ENCODE measurements around the gene NLK. TPM values are rescaled to one million over a fixed set of nuclear protein-coding genes. Genes with fewer than 3 reads are reported as not detected.

Gene NLK
- total RNA-seq, 1 experiment from 2014 or later: 12.8 TPM

DNA sequence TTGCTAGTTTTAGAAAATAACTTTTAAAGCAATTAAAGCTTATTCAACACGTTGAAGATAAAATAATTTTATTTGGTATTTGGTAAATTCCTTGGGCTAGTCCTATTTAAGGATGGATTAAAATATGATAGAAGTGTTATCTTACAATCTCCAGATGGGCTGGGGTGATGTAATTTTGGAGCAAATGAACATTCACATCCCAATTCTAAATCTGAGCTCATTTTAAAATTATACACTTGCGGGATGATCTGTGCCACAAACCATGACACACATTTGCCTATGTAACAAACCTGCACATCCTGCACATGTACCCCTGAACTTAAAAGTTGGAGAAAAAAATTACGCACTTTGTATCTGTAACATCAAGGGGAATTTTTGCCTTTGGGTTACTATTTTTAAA is 31.5 kb downstream of the NLK start:
- H3K4me2 ChIP-seq (ENCODE audit: low read length): no peak overlapping the region
- ATAC-seq (no peak), DNase-seq (ENCODE audit: low read depth, low spot score) (no peak)
- no peaks in the 10 kb centered on the region for H3K36me3 ChIP-seq (ENCODE audit: control insufficient read depth in 1 of 2, insufficient read depth in 2 of 2, low read length in 2 of 2)
- CTCF ChIA-PET: no interaction called here
- peaks cover 59% of the 10 kb centered on the region for H3K79me2 ChIP-seq (ENCODE audit: insufficient read depth, low read length)
- RAD21 ChIA-PET (ENCODE audit: low non-redundant PET in 1 of 2, low total read pairs in 2 of 2, uncharacterized antibody in 2 of 2, unreplicated experiment in 2 of 2): no interaction called here
- no peak overlapping the region for H3K4me3 ChIP-seq (replicated peaks in 1 of 2; ENCODE audit: low read depth in 1 of 2, low read length in 2 of 2)
- H3K9ac ChIP-seq (ENCODE audit: low read length): no peak overlapping the region
- H3K27ac ChIP-seq (ENCODE audit: low read depth, low read length): no peak overlapping the region
- no peak for TF ChIP-seq POLR2AphosphoS5 (IDR thresholded peaks at IDR 0.05; ENCODE audit: low read depth, low read length)
- no peak for TF ChIP-seq TCF7L2 (IDR thresholded peaks at IDR 0.05; ENCODE audit: borderline replicate concordance, extremely low read depth, insufficient read depth, insufficient read length)
- TF ChIP-seq ZFX (IDR thresholded peaks at IDR 0.05): no peak
- no peak for TF ChIP-seq SRF (IDR thresholded peaks at IDR 0.05; ENCODE audit: low read depth)
- no peak for TF ChIP-seq CBX3 (IDR thresholded peaks at IDR 0.05; ENCODE audit: low read depth)
- no peak for TF ChIP-seq SP1 (IDR thresholded peaks at IDR 0.05; ENCODE audit: low read depth)
- TF ChIP-seq, protein P1, sequence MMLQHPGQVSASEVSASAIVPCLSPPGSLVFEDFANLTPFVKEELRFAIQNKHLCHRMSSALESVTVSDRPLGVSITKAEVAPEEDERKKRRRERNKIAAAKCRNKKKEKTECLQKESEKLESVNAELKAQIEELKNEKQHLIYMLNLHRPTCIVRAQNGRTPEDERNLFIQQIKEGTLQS (IDR thresholded peaks at IDR 0.05): no peak
- TF ChIP-seq, protein P2, sequence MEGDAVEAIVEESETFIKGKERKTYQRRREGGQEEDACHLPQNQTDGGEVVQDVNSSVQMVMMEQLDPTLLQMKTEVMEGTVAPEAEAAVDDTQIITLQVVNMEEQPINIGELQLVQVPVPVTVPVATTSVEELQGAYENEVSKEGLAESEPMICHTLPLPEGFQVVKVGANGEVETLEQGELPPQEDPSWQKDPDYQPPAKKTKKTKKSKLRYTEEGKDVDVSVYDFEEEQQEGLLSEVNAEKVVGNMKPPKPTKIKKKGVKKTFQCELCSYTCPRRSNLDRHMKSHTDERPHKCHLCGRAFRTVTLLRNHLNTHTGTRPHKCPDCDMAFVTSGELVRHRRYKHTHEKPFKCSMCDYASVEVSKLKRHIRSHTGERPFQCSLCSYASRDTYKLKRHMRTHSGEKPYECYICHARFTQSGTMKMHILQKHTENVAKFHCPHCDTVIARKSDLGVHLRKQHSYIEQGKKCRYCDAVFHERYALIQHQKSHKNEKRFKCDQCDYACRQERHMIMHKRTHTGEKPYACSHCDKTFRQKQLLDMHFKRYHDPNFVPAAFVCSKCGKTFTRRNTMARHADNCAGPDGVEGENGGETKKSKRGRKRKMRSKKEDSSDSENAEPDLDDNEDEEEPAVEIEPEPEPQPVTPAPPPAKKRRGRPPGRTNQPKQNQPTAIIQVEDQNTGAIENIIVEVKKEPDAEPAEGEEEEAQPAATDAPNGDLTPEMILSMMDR (IDR thresholded peaks at IDR 0.05 in 2 of 3, conservative IDR thresholded peaks at IDR 0.05 in 1 of 3; ENCODE audit: borderline replicate concordance in 1 of 3, insufficient read depth in 1 of 3, low read depth in 2 of 3, low read length in 2 of 3): no peak
- TF ChIP-seq ZNF274 (IDR thresholded peaks at IDR 0.05; ENCODE audit: low read depth, low read length): no peak
- no peak for TF ChIP-seq SIN3A (IDR thresholded peaks at IDR 0.05; ENCODE audit: low read depth)
- TF ChIP-seq, protein P3, sequence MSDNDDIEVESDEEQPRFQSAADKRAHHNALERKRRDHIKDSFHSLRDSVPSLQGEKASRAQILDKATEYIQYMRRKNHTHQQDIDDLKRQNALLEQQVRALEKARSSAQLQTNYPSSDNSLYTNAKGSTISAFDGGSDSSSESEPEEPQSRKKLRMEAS (IDR thresholded peaks at IDR 0.05): no peak
- TF ChIP-seq CEBPB (IDR thresholded peaks at IDR 0.05; ENCODE audit: low read depth): no peak
- TF ChIP-seq, protein P4, sequence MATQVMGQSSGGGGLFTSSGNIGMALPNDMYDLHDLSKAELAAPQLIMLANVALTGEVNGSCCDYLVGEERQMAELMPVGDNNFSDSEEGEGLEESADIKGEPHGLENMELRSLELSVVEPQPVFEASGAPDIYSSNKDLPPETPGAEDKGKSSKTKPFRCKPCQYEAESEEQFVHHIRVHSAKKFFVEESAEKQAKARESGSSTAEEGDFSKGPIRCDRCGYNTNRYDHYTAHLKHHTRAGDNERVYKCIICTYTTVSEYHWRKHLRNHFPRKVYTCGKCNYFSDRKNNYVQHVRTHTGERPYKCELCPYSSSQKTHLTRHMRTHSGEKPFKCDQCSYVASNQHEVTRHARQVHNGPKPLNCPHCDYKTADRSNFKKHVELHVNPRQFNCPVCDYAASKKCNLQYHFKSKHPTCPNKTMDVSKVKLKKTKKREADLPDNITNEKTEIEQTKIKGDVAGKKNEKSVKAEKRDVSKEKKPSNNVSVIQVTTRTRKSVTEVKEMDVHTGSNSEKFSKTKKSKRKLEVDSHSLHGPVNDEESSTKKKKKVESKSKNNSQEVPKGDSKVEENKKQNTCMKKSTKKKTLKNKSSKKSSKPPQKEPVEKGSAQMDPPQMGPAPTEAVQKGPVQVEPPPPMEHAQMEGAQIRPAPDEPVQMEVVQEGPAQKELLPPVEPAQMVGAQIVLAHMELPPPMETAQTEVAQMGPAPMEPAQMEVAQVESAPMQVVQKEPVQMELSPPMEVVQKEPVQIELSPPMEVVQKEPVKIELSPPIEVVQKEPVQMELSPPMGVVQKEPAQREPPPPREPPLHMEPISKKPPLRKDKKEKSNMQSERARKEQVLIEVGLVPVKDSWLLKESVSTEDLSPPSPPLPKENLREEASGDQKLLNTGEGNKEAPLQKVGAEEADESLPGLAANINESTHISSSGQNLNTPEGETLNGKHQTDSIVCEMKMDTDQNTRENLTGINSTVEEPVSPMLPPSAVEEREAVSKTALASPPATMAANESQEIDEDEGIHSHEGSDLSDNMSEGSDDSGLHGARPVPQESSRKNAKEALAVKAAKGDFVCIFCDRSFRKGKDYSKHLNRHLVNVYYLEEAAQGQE (IDR thresholded peaks at IDR 0.05; ENCODE audit: low read depth): no peak
- TF ChIP-seq JUND (IDR thresholded peaks at IDR 0.05): no peak
- TF ChIP-seq EGR1 (IDR thresholded peaks at IDR 0.05; ENCODE audit: low read depth): no peak
- no peak for TF ChIP-seq RAD21 (IDR thresholded peaks at IDR 0.05; ENCODE audit: low read depth)
- no peak for TF ChIP-seq POLR2A (IDR thresholded peaks at IDR 0.05; ENCODE audit: borderline replicate concordance, extremely low read depth, insufficient read depth, insufficient read length)
- TF ChIP-seq YY1 (IDR thresholded peaks at IDR 0.05; ENCODE audit: extremely low read depth, insufficient replicate concordance, low read depth, low read length): no peak
- TF ChIP-seq FOSL1 (IDR thresholded peaks at IDR 0.05; ENCODE audit: low read depth): no peak
- intact Hi-C loops (cut with micrococcal nuclease): no loop called here
- no peaks in the 10 kb centered on the region for H3K27me3 ChIP-seq (ENCODE audit: insufficient read depth, low read length)
- POLR2A ChIA-PET: no interaction called here
- H3K4me1 ChIP-seq (ENCODE audit: control insufficient read depth in 1 of 2, insufficient read depth in 2 of 2, low read length in 2 of 2): no peaks in the 10 kb centered on the region
- no peaks in the 10 kb centered on the region for H4K20me1 ChIP-seq (ENCODE audit: insufficient read depth)
- H3K9me3 ChIP-seq (ENCODE audit: control insufficient read depth in 1 of 2, insufficient read depth in 1 of 2, low read depth in 1 of 2, low read length in 2 of 2): no peaks in the 10 kb centered on the region
- BruUV-seq (replicated peaks): no TSS peak
- H3K9me2 ChIP-seq (ENCODE audit: insufficient read depth): no peaks in the 10 kb centered on the region
- no peak overlapping the region for H2AFZ ChIP-seq (ENCODE audit: low read depth, low read length, poor library complexity, severe bottlenecking)

Data from HCT116 (cell line).